Measurements from ENCODE around the gene FANCL.

DNA sequence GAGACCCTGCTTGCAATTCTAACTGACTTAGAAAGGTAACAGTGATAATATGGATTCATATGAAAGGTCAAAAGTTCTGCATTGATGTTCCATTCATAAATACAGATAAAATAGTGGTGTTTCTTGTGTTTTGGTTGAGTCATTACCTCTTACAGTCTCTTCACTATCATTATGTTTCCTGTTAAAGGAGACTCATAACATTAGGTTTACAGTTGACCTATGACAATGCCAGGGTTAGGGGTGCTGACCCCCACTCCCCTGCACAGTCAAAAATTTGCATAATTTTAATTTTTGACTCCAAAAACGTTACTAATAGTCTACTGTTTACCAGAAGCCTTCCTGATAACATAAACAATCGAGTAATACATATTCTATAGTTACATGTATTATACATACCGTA is 119.1 kb downstream of the FANCL start:
- TF ChIP-seq, protein P1, sequence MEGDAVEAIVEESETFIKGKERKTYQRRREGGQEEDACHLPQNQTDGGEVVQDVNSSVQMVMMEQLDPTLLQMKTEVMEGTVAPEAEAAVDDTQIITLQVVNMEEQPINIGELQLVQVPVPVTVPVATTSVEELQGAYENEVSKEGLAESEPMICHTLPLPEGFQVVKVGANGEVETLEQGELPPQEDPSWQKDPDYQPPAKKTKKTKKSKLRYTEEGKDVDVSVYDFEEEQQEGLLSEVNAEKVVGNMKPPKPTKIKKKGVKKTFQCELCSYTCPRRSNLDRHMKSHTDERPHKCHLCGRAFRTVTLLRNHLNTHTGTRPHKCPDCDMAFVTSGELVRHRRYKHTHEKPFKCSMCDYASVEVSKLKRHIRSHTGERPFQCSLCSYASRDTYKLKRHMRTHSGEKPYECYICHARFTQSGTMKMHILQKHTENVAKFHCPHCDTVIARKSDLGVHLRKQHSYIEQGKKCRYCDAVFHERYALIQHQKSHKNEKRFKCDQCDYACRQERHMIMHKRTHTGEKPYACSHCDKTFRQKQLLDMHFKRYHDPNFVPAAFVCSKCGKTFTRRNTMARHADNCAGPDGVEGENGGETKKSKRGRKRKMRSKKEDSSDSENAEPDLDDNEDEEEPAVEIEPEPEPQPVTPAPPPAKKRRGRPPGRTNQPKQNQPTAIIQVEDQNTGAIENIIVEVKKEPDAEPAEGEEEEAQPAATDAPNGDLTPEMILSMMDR (IDR thresholded peaks at IDR 0.05): no peak
- no peak for TF ChIP-seq POLR2A (IDR thresholded peaks at IDR 0.05)

Measured in heart left ventricle (tissue), 13 donors.